Fibroblast of skin of right biceps (primary cell): ENCODE results near the gene NEMP2.
"Not testable (repeated sequence)": the region's sequence is repeated elsewhere in the genome, so short reads cannot be mapped to it uniquely, and the experiment has no call there.

Experiments used
- DNase-seq: peaks from one replicate; pipeline ENCODE4 v3.0.0-alpha.2; 2013

The NEMP2 gene

GRCh38 chr2:190519975-190520767 lies 14.4 kb downstream of the NEMP2 start:
- no peak for DNase-seq

- no peak for DNase-seq
Observed at GRCh38 chr2:190517468-190517867, 17.1 kb downstream of the NEMP2 start.

GRCh38 chr2:190515687-190516086 lies 18.8 kb downstream of the NEMP2 start:
- no peak for DNase-seq

GRCh38 chr2:190514676-190515075 lies 19.8 kb downstream of the NEMP2 start:
- peak; percentile 25 for DNase-seq

GRCh38 chr2:190513877-190514276 lies 20.6 kb downstream of the NEMP2 start:
- no peak for DNase-seq

- no peak for DNase-seq
Observed at GRCh38 chr2:190512539-190513095, 21.9 kb downstream of the NEMP2 start.

- DNase-seq = peak; percentile 27
Observed at GRCh38 chr2:190511104-190511503, 23.4 kb downstream of the NEMP2 start.

GRCh38 chr2:190509895-190510294 lies 24.6 kb downstream of the NEMP2 start:
- DNase-seq = not testable (repeated sequence)

GRCh38 chr2:190507135-190507534 lies 27.4 kb downstream of the NEMP2 start:
- DNase-seq = no peak

- DNase-seq = no peak
Observed at GRCh38 chr2:190506666-190507065, 27.9 kb downstream of the NEMP2 start.

- DNase-seq = no peak
Observed at GRCh38 chr2:190505696-190506095, 28.8 kb downstream of the NEMP2 start.

GRCh38 chr2:190504912-190505311 lies 29.6 kb downstream of the NEMP2 start:
- DNase-seq = no peak

GRCh38 chr2:190503088-190503487 lies 31.4 kb downstream of the NEMP2 start:
- DNase-seq = no peak

GRCh38 chr2:190501702-190502407 lies 32.7 kb downstream of the NEMP2 start:
- DNase-seq = no peak

- DNase-seq = no peak
Observed at GRCh38 chr2:190501231-190501630, 33.3 kb downstream of the NEMP2 start.

GRCh38 chr2:190500054-190500502 lies 34.4 kb downstream of the NEMP2 start:
- no peak for DNase-seq

GRCh38 chr2:190499273-190499672 lies 35.2 kb downstream of the NEMP2 start:
- no peak for DNase-seq

GRCh38 chr2:190497428-190497827 lies 37.1 kb downstream of the NEMP2 start:
- peak; percentile 13 for DNase-seq

GRCh38 chr2:190494600-190495227 lies 39.8 kb downstream of the NEMP2 start:
- not testable (repeated sequence) for DNase-seq

- no peak for DNase-seq
Observed at GRCh38 chr2:190493095-190493494, 41.4 kb downstream of the NEMP2 start.

- DNase-seq = no peak
Observed at GRCh38 chr2:190490502-190490901, 44.0 kb downstream of the NEMP2 start.

GRCh38 chr2:190489475-190489874 lies 45.0 kb downstream of the NEMP2 start:
- DNase-seq = no peak

- DNase-seq = no peak
Observed at GRCh38 chr2:190488516-190489233, 45.8 kb downstream of the NEMP2 start.
